IPS DF 6.9 (cell line): ENCODE measurements around the gene KCNK2.
A peak's percentile ranks its signal among the peaks of the same experiment; 100 is the strongest.

Experiments
- DNase-seq: peaks from one replicate; pipeline ENCODE4 v3.0.0-alpha.2; 2013; ENCODE audit warnings: low read depth, low spot score
- H3K27ac ChIP-seq: one replicate; pipeline ENCODE4 v1.5.1; 2013; ENCODE audit warnings: low read length, control low read depth
- H3K27me3 ChIP-seq: 2 replicates; pipeline ENCODE4 v1.6.1; 2013; ENCODE audit warnings: mild to moderate bottlenecking, low read length; ENCODE audit not compliant: control insufficient read depth, insufficient read depth
- H3K36me3 ChIP-seq: 2 replicates; pipeline ENCODE4 v1.6.1; 2013; ENCODE audit warnings: low read length; ENCODE audit not compliant: control insufficient read depth, insufficient read depth
- H3K4me1 ChIP-seq: 2 replicates; pipeline ENCODE4 v1.6.1; 2013; ENCODE audit warnings: low read length; ENCODE audit not compliant: control insufficient read depth, insufficient read depth
- H3K4me3 ChIP-seq: 2 replicates; pipeline ENCODE4 v1.5.1; 2013; ENCODE audit warnings: mild to moderate bottlenecking, low read length
- H3K9me3 ChIP-seq: 2 replicates; pipeline ENCODE4 v1.6.1; 2013; ENCODE audit warnings: low read length, inconsistent platforms; ENCODE audit not compliant: control insufficient read depth, insufficient read depth
- WGBS: extraction: QIAGEN DNeasy Blood & Tissue Kit; methylation state at CpG from one replicate; pipeline ENCODE4 v1.1.7; 2013; ENCODE audit warnings: mixed read lengths, missing lambda C conversion rate; ENCODE audit not compliant: insufficient read length, insufficient coverage; 5-methylcytosine and 5-hydroxymethylcytosine counted together

KCNK2 gene

GRCh38 chr1:215200121-215200520 is 117.6 kb downstream of the KCNK2 start:
- no peaks in the 10 kb centered on the region for H3K9me3 ChIP-seq
- H3K27me3 ChIP-seq: no peaks in the 10 kb centered on the region
- no peak overlapping the region for H3K4me3 ChIP-seq
- no peaks in the 10 kb centered on the region for H3K4me1 ChIP-seq
- H3K36me3 ChIP-seq: no peaks in the 10 kb centered on the region
- H3K27ac ChIP-seq: no peak overlapping the region
- DNase-seq: no peak
- no CpG with 5 or more reads among the region's 1 CpG for WGBS

DNA sequence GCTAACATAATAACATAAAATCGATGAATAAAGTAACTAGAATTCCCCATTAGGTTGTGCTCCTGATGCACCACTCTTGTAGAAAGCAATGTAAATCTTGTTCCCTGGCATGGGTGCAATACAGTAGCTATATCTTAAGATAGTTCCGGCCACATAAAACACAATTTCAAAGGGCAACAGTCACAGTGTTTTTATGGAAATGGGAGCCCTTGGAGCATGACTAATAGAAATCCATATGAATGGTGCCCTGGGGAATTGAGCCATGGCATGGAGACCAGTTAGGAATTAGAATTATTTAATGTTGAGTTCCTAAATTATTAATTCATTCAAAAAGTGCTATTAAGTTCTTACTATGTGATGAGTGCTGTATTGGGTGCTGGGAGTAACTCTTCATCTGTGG is 118.7 kb downstream of the KCNK2 start:
- no peak for DNase-seq
- Histone ChIP-seq H3K27ac (no peak overlapping the region), H3K4me3 (no peak overlapping the region), H3K27me3 (no peaks in the 10 kb centered on the region), H3K36me3 (no peaks in the 10 kb centered on the region), H3K4me1 (no peaks in the 10 kb centered on the region), H3K9me3 (no peaks in the 10 kb centered on the region)
- no CpG with 5 or more reads among the region's 2 CpGs for WGBS

DNA sequence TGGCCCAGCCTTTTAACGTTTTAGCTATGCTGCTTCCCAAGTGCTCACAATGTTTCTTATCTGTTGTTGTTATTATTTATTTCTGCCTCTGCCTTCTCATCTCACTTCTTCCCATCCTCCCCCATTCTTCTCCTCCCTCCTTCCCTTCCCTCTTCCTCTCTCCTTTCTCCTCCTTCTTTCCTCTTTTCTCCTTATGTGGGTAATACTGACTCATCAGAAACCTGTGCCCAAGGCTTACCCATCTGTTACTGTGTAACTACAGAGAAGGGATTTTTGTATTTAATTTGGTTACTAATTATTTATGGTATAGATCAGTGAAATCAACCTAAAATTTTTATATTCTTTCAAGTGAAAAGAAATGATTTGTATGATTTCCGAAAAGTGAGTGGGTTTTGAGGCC is 120.3 kb downstream of the KCNK2 start:
- no peak overlapping the region for H3K27ac ChIP-seq
- no CpG with 5 or more reads among the region's 2 CpGs for WGBS

DNA sequence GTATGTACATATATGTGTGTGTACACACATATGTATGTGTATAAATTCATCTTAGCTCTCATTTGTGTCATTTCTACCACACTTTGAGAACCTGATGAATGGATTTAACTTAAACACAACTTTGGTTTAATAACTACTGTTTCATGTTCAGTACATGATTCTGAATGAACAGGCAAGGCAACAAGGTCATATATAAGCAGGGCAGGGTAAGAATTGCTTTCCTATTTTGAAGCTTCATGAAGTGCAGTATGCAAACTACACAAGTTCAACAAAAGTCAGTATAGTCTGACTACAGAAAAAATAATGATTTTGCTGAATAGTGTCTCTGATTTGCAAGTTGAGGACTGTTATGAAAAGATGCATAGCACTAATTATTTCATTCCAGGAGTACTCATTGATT is 127.6 kb downstream of the KCNK2 start:
- Histone ChIP-seq H3K4me3 (no peak overlapping the region), H3K36me3 (no peaks in the 10 kb centered on the region), H3K27me3 (no peaks in the 10 kb centered on the region), H3K27ac (no peak overlapping the region), H3K9me3 (no peaks in the 10 kb centered on the region), H3K4me1 (0 out of 2 replicates have a peak, but pooled peaks cover 1% of the 10 kb centered on the region)
- no peak for DNase-seq

More for the DNA sequence above, 120.3 kb downstream of the KCNK2 start:
- H3K36me3 ChIP-seq: no peaks in the 10 kb centered on the region
- no peak for DNase-seq
- no peaks in the 10 kb centered on the region for H3K4me1 ChIP-seq
- H3K4me3 ChIP-seq: no peak overlapping the region
- no peaks in the 10 kb centered on the region for H3K9me3 ChIP-seq
- H3K27me3 ChIP-seq: no peaks in the 10 kb centered on the region

DNA sequence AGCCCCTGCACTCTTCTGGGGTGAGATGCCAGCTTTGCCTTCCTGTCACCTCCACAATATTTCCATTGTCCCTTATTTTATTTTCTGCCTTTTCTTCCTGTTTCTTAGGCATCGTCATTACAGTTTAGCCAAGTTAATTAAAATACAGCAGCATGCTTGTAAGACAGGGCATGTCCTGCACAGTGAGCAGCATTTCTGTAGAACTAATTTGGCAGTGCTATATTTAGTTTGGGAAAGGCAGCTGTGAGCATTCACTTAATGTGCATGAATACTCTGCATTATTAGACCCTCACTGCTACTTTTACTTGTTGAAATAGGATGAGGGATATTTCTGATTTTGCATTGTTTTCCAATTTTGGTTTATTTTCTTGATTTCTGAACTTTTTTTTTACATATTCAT is 133.3 kb downstream of the KCNK2 start:
- Histone ChIP-seq H3K4me1 (0 out of 2 replicates have a peak, but pooled peaks cover 1% of the 10 kb centered on the region), H3K27me3 (no peaks in the 10 kb centered on the region), H3K36me3 (no peaks in the 10 kb centered on the region), H3K9me3 (no peaks in the 10 kb centered on the region), H3K27ac (no peak overlapping the region), H3K4me3 (no peak overlapping the region)
- DNase-seq: no peak
- no CpG with 5 or more reads among the region's 1 CpG for WGBS

DNA sequence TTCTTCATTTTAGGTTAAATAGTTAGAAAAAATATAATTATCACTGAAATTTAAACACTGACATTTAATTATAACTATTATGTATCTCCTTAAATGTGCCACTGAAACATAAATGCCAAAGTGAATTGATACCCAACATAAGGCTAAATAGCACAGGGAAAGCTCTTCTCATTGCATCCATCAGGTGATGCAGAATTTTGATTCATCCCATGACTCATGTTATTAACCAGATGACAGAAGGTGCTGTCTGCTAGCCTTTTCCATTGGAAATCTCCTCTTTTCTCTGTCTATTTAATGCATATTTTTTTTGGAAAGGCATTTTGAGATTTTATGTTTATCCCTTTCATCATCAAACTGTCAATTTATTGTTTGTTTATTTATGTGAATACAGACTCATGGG is 136.8 kb downstream of the KCNK2 start:
- Histone ChIP-seq H3K4me1 (0 out of 2 replicates have a peak, but pooled peaks cover 1% of the 10 kb centered on the region), H3K27me3 (no peaks in the 10 kb centered on the region), H3K9me3 (no peaks in the 10 kb centered on the region), H3K36me3 (no peaks in the 10 kb centered on the region), H3K27ac (no peak overlapping the region), H3K4me3 (no peak overlapping the region)
- no peak for DNase-seq

- no CpG with 5 or more reads among the region's 4 CpGs for WGBS
- no peak for DNase-seq
- Histone ChIP-seq H3K4me3 (no peak overlapping the region), H3K27ac (no peak overlapping the region), H3K36me3 (no peaks in the 10 kb centered on the region), H3K27me3 (no peaks in the 10 kb centered on the region), H3K9me3 (no peaks in the 10 kb centered on the region), H3K4me1 (no peaks in the 10 kb centered on the region)
Measured at GRCh38 chr1:215220346-215220745, 137.8 kb downstream of the KCNK2 start.

GRCh38 chr1:215226757-215227156 is 144.2 kb downstream of the KCNK2 start:
- no peaks in the 10 kb centered on the region for H3K4me1 ChIP-seq
- H3K27ac ChIP-seq: no peak overlapping the region
- H3K27me3 ChIP-seq: no peaks in the 10 kb centered on the region
- H3K36me3 ChIP-seq: no peaks in the 10 kb centered on the region
- H3K4me3 ChIP-seq: no peak overlapping the region
- H3K9me3 ChIP-seq: no peaks in the 10 kb centered on the region
- no peak for DNase-seq
- no CpG with 5 or more reads among the region's 2 CpGs for WGBS

DNA sequence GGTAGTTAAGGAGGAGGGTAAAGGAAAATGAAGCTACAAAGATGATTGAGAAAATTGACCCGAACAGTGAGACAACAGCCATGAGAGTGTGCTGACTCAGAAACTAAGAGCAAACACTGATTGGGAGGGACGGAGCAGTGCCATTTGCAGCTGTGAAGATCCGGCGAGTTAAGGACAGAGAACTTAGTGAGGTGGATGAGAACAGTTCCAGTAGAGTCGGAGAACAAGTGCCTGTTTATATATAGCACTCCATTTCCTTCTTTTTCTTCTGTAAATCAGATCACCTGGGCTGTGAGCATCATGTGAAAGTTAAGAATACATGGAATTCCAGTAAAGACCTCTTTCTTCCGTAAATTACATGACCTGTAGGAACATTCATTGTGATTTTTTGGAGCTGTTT is 145.7 kb downstream of the KCNK2 start:
- Histone ChIP-seq H3K27ac (no peak overlapping the region), H3K4me3 (no peak overlapping the region), H3K27me3 (no peaks in the 10 kb centered on the region), H3K4me1 (no peaks in the 10 kb centered on the region), H3K9me3 (no peaks in the 10 kb centered on the region), H3K36me3 (no peaks in the 10 kb centered on the region)
- WGBS: no CpG with 5 or more reads among the region's 6 CpGs
- peak; percentile 5 for DNase-seq

DNA sequence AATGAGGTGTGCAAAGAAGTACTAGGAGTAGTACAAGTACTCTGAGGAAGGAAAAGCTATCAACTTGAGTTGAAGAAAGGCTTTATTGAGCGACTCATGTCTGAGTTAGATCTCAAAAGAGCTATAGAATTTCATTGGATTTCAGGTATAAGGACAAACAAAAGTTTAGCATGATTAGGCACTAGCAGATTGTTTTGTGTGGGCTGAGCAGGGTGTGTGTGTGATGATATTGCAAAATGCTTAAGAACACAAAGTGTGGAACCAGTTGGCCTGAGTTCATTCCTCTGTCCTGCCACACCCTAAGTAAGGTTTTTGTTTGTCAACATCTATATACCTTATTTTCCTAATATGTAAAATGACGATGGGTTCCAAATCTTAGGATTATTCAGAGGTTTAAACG is 158.9 kb downstream of the KCNK2 start:
- no peaks in the 10 kb centered on the region for H3K9me3 ChIP-seq
- no CpG with 5 or more reads among the region's 3 CpGs for WGBS
- H3K27me3 ChIP-seq: no peaks in the 10 kb centered on the region
- H3K27ac ChIP-seq: no peak overlapping the region
- no peak overlapping the region for H3K4me3 ChIP-seq
- H3K36me3 ChIP-seq: no peaks in the 10 kb centered on the region
- H3K4me1 ChIP-seq: no peaks in the 10 kb centered on the region
- no peak for DNase-seq

GRCh38 chr1:215243345-215244054 is 161.0 kb downstream of the KCNK2 start:
- Histone ChIP-seq H3K4me1 (no peaks in the 10 kb centered on the region), H3K4me3 (no peak overlapping the region), H3K27me3 (no peaks in the 10 kb centered on the region), H3K36me3 (no peaks in the 10 kb centered on the region), H3K27ac (no peak overlapping the region), H3K9me3 (no peaks in the 10 kb centered on the region)
- WGBS: no CpG with 5 or more reads among the region's 4 CpGs
- no peak for DNase-seq
